ENCODE measurements around the gene M1AP.

Gene M1AP

DNA sequence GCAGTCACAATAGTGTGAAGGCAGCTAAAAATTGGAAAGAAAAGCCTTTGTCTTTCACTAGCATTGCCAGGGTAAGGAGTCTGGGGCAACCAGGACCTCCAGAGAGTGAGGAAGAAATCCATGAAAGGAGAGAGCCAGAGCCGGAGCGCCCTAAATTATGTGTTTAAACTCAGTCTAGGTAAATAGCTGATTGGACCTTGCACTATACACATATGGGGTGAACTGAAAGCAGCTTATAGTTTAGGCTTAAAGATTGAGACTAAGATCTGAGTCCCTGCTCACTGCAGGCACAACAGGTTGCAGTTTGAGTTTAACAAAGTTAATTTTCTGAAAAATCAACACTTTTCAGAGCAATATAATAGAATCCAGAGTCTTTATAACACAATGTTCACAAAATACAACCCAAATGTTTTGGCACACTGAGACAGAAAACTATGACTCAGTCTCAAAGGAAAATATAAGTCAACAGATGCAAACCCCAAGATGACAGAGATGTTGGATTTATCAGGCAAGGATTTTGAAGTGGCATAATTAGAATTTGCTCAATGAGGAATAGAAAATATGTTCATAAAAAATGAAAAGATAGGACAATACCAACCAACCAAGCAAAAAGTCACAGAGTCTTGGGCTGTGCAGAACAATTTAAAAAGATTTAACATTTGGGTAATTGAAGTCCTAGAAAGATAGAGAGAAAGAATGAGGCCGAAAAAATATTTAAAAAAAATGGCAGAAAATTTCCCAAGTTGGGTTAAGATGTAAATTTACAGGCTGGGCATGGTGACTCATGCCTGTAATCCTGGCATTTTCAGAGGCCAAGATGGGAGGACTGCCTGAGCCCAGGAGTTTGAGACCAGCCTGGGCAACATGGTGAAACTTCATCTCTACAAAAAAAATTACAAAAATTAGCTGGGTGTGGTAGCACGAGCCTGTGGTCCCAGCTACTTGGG lies 54.0 kb downstream of the M1AP start:
- DNase-seq, result no peak

DNA sequence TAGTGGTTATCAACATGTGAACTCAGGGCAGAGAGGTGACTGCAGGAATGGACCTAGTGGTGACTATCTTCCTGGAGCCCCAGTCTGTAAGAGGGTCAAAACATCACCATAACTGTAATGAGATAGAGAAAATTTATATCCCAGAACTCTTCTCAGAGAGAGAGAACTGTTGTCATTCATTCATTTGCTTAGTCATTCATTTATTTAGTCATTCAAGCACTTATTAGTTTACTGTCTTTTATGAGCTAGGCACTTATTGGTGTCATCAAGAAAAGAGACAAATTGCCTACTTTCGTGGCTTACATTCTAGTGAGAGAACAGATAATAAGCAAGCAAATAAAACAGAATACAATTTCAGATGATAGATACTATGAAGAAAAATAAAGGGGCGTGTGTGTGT lies 59.5 kb downstream of the M1AP start:
- DNase-seq, result no peak

DNA sequence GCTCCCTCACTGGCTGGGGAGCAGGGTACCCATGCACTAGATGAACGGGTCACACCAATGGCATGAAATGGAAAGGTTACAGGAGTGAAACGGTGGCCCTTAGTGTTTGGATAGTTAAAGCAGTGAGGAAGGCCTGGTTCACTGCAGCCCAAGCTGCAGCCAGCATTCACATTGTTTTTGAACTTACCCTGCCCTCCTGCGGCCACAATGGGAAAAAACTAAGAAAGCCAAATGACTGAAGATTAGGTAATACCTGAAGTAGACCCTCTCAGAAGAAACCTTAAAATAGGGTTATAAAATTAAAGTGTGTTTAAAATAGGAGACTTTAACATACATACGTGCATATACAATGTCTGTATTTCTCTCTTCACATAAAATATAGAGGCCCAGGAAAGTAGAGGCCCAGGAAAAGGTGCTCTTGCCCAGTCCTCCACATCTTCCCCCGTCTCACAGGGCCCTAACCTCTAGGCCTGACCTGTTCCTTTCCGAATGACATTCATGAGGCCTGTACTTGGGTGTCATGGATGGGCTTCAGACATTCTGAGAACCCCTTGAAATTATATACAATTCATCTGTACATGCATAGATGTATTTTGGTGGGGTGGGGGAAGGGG lies 60.4 kb downstream of the M1AP start:
- DNase-seq, result peak; percentile 73

DNA sequence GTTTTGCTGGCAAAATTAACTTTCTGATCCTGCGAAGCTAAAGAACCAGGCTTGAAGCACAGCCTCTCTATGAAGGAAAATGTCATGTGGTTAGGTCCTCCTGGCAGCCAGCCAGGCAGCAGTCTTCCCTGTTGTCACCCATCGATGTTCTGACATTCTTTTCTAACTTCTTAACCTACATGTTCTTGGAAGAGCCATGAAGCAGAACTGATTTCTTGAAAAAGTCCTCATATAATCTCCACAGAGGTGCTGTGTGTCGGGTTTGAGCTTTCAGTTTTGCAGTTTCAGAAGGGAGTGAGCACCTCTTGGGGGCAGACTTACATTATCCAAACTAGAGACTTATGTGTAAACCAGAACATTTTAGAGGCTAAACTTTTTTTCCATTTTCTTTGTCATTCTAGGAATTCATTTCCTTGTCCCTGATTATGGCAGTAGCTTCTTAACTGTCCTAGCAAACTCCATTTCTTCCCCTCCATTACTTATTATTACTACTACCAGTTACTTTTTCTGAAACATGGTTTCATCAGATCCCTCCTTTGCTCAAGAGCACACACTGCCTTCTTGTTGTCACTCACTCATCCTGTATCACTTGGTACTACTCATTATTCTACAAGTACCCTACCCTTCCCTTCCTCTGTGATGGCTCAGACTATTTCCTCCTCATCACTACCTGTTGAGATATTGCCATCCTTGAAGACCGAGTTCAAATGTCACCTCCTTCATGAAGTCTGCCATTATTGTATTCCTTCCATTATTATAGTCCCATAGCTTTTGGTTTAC lies 62.5 kb downstream of the M1AP start:
- no peak for DNase-seq

DNA sequence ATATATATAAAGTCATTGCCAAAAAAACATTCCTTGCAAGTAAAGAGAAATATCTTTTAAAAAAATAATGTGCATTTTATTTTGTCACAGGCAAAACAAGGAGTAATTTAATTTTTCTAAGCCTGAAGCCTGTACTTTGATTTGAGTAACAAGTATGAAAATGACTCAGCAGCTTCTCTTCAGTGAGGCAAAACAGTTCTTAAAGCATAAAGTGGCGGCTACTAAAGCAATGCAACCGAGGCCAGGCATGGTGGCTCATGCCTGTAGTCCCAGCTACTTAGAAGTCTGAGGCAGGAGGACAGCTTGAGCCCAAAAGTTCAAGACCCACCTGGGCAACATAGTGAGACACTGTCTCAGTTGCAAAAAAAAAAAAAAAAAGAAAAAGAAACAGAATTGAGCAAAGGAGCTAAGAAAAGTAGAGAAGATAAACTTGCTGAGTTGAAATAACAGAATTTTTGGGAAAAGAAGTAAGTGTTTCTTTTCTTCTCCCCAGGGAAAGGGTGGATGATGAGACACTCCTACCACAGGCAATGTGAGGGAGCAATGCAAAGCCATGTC lies 64.0 kb downstream of the M1AP start:
- peak; percentile 49 for DNase-seq

DNA sequence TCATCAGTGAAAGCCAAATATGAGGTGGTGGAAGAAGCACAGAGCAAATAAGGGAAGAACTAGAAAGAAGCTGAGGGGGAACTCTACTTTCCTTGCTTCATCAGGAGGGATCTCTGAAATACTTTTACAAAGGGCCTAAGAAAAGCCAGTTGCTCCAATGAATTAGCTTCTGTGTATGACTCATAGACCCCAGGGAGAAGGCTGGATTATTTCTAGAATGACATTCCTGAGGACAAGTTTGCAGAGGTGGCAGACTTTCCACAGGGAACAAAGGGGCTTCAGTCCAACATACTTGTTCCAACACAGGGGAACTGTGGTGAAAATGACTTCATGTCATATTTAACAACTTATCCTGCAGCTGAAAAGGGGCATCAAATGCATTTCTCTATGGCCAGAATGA lies 64.6 kb downstream of the M1AP start:
- no peak for DNase-seq

DNA sequence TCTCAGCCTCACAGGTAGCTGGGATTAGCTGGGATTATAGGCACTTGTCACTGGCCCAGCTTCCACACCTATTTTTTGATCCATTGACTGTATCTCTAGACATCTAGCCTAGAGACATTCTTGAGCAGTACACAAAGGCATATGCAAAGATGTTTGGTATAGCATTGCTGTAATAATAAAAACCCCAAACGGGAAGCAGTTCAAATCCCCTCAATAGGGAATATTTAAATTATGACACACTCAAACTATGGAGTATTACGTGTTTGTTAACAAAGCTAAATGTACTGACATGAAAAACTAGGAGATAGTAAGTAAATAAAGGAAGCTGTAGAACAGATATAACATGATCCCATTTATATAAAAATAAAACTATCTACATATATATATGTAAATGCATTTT lies 65.9 kb downstream of the M1AP start:
- no peak for DNase-seq

DNA sequence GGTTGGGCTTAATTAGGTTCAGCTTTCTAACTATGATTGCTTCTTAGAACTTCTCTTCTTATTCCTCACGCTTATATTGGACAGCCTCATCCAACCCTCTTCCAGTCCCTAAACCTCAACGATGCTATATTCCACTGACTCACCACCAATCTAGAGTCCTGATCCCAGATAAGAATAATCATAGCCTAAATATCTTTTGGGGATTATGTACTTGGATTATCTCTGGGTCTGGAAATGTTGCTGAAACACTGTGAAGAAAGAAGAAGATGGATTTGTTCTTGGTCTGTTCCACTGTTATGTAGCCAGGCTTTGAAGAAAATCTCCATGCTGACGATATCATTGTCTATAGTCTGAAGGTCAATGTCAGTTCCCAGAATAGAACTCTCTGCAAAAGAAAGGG lies 66.7 kb downstream of the M1AP start:
- DNase-seq, result no peak

DNA sequence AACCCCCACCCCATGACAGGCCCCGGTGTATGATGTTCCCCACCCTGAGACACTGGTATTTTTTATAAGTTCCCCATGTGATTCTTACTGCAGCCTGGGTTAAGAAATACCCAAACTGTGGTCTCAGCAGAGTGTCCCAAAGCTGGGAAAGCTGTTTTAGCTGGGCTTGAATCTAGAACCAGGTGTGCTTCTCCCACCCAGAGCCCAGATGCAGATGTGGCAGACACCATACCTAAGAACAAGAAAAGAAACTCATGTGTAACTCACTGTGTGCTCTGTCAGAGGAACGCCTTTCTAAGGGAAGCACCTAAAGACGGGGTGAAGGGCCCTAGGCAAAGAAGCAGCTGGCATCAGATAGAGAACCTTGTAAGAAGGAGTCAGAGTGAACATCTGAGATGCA lies 69.7 kb downstream of the M1AP start:
- DNase-seq, result no peak

DNA sequence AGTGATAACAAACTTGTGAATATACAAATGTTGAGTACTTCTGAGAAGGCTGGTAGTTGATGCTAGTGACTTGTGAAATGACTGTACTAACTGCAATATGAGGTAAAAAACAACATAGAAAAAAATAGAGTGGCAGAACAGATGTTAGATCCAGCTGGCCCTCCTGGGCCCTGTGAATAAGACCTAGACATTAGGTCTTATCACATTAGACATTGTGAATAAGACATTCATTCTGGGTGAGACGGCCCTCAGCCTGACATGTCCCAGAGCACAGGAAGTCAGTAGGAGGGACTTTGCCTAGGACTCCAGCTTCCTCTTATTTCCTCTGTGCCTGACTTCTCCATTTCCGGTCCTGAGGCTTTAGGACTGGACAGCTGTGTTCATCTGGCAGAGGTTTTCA lies 70.7 kb downstream of the M1AP start:
- DNase-seq, result peak; percentile 76

DNA sequence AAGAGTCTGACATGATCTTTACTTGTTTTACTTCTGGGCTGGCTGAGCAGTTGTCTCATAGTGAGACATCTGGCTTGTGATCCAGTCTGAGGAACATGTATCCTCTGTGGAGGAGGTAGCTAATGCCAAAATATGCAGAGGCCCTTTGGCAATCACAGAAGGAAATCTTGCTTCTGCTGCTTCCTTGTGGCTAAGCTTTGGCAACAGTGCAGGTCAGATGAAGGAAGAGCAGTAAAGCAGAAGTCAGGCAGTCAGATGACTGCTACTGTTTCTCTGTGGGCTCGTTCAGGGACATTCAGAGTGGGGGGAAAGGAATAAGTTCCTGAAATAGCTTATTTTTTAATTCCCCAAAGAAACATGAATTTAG lies 71.3 kb downstream of the M1AP start:
- DNase-seq, result peak; percentile 88

DNA sequence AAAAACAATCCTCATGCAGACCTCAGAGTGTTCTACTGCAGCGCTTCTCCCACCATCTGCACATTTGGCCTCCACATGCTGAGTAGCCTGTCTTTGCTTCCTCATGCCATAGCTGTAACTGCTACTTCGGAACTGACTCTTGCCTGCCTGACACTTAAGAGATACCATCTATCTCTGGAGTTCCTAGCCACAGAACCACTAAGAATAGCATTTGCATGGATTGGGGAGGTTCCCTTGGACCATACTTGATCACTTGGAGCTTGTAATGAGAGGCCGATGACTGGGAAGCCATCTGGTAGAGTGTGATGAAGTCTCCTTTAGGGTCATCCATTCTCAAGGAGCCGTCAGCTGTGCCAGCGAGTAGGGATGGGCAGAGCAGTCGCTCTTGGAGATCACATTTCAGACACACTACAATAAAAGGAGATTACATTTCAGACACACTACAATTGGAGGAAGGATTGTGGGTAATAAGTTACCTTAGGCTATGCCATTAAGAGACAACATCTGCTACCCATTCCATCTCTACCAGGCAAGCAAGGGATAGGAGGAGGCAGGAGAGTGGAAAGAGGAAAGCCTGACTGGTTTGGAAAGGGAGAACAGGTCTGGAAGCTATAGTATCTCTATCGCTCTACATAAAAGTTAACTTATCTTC lies 71.8 kb downstream of the M1AP start:
- no peak for DNase-seq

DNA sequence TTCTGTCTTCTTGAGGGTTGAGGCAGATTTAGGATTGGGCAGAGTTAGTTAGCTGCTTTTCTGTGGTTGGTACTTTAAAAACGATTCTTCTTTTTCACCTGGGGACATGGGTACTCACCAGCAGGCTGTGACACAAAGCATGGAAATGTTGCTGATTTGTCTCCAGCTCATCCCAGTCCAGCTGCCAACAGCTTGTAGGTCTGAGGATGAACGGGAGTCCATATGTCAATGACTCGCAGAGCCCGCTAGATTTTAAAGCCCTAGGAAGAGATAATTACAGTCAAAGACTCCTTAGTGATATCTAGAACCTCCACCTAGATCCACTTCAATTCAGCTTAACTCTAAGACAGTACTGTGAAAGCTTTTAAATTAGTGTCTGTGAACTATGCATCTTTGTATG lies 72.8 kb downstream of the M1AP start:
- no peak for DNase-seq

DNA sequence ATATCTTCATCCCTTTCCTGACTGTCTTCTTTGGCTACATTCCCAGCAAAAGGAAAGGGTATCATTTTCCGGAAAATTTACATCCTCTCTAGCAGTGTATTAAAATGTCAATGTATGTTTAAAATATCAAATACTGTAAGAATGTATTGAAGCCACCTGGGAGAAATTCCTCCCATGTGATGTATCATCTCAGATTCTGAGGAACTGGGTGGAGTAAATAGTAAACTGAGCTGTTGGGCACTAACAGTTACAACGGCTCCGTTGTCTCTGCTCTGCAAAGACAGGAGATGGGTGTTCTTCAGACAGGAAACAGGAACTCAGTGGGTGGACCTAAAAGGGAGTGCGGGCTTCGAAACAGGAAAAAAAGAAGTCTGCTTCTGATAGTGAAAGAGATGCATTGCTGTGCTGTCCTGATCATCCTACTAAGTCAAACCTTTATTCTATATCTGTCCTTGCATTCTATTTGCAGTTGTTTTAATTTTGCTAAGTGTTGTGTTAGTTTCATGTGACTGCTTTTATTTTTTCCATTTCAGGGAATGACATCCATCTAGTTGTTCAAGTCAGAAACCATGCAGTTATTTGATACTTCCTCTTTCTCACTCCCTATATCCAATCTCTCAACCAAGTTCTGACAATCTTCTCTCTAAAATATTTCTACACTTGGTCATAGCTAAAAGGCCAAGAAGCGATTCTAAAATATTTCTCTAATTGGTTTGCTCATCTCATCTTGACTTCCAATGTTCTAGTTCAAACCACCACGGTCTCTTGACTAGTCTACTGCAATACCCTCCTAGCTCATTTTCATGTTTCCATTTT lies 74.2 kb downstream of the M1AP start:
- DNase-seq, result peak; percentile 76

DNA sequence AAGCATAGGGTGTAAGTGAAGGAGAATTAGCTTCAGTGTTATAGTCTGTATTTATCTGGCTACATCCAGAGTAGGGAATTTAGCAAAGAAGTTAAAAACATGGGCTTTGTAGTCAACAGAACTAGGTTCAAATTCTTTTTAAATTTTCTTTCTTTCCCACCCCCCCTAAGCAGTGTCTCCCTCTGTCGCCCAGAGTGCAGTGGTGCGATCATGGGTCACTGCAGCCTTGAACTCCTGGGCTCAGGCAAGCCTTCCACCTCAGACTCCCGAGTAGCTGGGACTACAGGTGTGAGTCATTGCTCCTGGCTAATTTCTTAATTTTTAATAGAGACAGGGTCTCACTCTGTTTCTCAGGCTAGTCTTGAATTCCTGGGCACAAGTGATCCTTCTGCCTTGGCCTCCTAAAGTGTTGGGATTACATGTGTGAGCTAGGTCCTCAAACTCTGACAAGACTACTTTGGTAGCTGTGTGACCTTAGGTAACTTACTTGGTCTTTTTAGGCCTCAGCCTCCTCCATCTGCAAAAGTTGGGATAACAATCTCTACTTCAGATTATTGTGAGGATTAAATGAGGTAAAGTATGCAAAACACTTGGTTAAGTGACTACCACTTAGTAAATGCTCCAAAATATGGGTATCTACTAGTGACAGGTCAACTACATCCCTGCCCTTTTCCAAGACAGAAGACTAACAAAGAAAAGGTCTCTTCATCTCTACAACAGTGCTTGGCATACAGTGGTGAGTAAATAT lies 75.8 kb downstream of the M1AP start:
- no peak for DNase-seq

DNA sequence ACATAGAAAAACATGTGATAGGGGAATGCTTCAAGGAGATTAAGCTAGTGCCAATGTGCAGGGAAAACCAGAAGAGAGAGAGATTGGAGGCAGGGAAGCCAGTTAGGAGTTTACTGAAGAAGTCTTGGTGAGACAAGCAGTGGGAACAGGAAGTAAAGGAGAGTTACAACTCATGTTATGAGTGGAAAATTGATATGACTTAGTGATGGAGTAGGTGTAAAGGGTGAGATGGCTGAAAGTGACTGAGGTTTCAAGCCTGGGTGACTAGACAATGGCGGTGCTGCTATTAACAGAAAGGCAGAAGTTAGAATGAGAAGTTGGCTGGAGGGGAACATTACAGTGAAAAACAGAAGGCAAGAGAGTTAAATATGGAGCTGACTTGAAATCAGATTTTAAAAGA lies 77.1 kb downstream of the M1AP start:
- DNase-seq, result peak; percentile 74

DNA sequence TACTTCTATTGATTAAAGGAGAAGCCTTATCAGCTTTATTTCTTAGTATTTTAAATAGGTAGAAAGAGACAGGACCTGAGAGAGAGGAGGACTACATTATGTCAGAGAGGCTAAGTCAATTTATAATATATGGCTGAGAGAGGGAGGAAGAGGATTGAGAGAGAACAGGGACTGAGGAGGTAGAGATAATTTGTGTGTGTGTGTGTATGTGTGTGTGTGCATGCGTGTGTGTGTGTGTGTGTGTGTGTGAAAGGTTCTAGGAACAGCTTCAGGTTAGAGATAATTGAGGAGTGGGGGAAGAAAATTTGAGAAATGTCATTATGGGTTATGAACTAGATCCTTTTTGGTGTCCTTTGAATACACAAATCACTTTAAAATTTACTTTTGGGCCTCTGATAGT lies 78.4 kb downstream of the M1AP start:
- DNase-seq, result no peak

DNA sequence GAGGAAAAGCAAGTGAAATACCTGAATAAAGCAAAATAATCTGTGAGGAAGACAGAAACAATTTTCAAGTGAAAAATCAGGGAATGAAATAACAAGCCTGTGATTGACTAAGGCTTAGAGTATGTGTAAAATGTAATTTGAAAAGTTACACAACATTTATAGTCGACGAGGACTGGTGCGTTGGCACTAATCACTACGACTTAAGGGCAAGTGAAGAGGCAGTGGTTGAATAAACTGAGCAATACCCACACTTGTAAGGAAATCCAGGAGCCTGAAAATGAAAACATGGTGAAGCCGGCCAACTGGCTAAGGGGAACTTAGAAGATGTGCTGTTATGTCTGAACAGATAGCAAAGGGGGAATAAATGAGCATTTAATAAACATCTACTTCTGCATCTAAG lies 80.2 kb downstream of the M1AP start:
- peak; percentile 69 for DNase-seq

DNA sequence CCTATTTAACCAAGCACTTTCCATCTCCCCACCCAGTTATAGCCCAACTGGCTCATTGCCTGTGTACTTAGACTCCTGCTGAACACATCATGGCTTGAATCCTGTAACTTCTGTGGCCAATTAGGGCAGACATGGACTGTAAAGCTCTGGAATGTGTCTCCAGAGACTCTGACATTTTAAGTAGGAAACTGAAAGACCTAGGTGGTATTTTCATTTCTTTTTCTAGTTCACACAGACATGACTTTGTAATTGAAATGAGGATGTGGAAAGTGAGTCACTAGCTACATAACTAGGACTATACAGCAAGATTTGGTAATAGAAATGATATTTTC lies 81.4 kb downstream of the M1AP start:
- DNase-seq, result peak; percentile 82

DNA sequence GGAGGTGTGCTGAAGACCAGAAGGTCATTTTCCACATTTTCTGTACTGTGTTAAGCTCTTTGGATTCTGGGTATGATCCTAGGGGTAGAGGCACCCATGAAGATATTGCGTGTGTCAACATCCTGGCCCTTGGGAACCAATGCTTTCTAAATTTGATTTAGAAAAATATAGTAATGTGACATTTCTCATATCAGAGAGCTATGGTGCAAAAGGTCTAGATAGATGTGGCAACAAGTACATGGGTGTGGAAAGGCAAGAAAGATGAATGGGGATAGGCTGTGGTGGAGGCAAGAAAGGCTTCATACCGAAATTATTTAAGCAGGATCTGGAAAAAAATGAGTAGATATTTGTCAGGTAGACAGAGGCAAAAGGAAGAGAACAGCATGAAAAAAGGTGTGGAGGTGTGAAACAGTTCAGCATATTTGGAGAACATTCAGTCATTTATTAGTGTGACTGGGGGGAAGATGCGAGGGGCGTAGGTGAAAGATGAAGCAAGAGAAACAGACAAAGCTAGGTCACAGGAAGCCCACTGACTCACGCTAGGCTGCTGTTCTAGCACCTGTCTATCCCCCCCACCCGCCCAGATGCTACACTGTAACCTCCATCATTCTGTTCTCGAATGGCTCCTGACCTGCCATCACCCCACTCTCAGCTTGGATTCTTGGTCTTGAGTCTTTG lies 81.9 kb downstream of the M1AP start:
- no peak for DNase-seq

DNA sequence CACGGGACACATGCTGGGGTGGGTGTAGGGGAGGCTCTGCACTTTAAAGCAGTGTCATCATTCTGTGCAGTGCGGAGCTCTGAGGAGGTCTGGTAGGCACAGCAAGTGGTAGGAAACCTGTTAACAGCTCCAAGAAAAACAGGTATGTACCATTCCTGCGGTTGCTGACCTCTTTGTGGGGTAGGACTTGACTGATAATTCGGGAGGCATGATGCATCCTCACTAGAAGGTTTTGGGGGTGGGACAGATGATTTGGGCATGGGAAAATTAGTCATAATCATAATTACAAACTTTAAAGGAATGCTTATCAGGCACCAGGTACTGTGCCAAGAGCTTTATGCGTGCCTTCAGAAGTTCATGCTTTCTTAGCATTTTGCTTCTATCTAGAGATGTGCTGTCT lies 83.9 kb downstream of the M1AP start:
- no peak for DNase-seq
